PC-9 (cell line): ENCODE data around the gene ARPP21.

ENCODE experiments used
- CTCF ChIP-seq: fragments of 200-600 bp; sonication (generic); conservative IDR thresholded peaks from 2 replicates; pipeline ENCODE4 v1.6.1; 2017; ENCODE audit warnings: mixed run types, antibody characterized with exemption, mild to moderate bottlenecking, moderate library complexity
- EZH2 ChIP-seq: fragments of 200-600 bp; sonication (generic); IDR thresholded peaks from 2 replicates; pipeline ENCODE4 v1.8.0; 2017; ENCODE audit warnings: antibody characterized with exemption, low read depth

DNA sequence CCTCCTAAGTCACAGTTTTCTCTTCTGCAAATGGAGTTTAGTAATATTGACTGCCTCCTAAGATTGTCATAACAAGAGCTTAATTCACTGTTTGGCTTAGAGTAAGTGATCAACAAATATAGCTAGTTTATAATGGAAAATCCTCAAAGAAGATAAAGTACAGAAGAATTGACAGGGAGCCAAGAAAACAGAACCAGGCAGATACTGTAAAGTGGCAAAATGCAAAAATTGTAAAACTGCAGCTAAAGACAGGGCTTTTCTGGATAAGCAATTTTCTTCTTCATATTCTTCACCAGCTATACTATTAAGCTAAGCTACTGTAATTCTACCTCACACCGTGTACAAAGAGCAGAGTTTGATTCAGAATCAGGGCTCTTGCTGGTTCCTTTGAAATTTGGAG is 148.6 kb downstream of the ARPP21 start:
- TF ChIP-seq CTCF (no peak), EZH2 (no peak)
